Loucy (cell line): ENCODE results near the gene PIGR.

Experiments
- CTCF ChIP-seq: fragments of 200-600 bp; sonication (generic); conservative IDR thresholded peaks from 2 replicates; pipeline ENCODE4 v1.5.1; 2014; ENCODE audit warnings: mild to moderate bottlenecking, antibody characterized with exemption, low read length
- EZH2phosphoT487 ChIP-seq: fragments of 200-600 bp; IDR thresholded peaks from 2 replicates; pipeline ENCODE4 v1.6.1; 2018; ENCODE audit warnings: antibody characterized with exemption, mild to moderate bottlenecking, moderate library complexity, borderline replicate concordance

GRCh38 chr1:206940588-206940936 is 5.7 kb downstream of the PIGR start:
- TF ChIP-seq CTCF (no peak), EZH2phosphoT487 (no peak)
